HG02759 (cell line): ENCODE results near the gene PVRIG.
"Not testable (repeated sequence)": the region's sequence is repeated elsewhere in the genome, so short reads cannot be mapped to it uniquely, and the experiment has no call there.

Experiments
- ATAC-seq: cut with Tn5 transposase; IDR thresholded peaks from one replicate; pipeline ENCODE4 v1.9.1; 2021; ENCODE audit warnings: mild to moderate bottlenecking, moderate library complexity; ENCODE audit not compliant: unreplicated experiment

PVRIG gene

GRCh38 chr7:100192969-100193368, 26.8 kb upstream of the PVRIG start:
- ATAC-seq: no peak

DNA sequence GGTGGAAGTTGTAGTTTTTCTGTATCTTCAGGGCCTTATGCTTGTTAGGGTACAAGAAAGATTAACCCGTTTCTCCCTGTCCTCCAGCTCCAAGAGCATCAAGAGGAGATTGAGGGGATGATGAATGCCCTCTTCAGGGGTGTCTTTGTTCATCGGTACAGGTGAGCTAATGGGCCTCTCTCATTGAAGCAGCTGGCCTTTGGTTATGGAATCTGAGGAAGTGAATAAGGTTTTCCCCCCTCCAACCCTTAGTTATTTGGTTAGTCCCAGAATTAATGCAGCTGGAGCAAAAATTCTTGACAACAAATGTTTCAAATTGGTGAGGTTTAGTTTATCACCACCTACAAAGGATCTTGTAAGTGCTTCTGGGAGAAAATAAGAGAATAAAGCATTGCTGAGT, 24.5 kb upstream of the PVRIG start:
- no peak for ATAC-seq

DNA sequence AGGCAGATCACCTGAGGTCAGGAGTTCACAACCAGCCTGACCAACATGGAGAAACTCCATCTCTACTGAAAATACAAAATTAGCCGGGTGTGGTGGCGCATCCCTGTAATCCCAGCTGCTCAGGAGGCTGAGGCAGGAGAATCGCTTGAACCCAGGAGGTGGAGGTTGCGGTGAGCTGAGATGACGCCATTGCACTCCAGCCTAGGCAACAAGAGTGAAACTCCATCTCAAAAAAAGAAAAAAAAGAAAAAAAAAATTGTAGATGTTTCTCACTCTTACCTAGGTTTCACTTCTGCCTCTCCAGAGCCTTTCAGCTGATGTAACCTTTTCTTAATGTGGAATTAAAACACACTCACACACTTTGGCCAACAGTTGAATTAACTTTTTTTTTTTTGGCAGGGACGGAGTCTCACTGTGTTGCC, 23.8 kb upstream of the PVRIG start:
- not testable (repeated sequence) for ATAC-seq

- no peak for ATAC-seq
Observed at GRCh38 chr7:100198266-100198665, 21.5 kb upstream of the PVRIG start.

DNA sequence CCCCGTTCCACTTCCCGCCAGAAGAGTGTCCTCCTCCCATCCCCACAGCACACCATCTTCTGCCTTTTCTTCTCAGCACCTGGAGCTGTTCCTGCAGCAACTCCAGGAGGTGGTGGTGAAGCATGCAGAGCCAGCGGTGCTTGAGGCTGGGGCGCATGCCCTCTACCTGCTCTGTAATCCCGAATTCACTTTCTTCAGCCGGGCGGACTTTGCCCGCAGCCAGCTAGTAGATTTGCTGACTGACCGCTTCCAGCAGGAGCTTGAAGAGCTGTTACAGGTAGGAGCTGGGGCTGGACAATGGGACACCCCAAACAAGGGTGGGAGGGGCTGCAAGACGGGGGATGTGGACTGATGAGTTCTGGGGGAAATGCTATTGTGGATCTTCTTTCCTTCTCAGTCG, 19.1 kb upstream of the PVRIG start:
- ATAC-seq: no peak

DNA sequence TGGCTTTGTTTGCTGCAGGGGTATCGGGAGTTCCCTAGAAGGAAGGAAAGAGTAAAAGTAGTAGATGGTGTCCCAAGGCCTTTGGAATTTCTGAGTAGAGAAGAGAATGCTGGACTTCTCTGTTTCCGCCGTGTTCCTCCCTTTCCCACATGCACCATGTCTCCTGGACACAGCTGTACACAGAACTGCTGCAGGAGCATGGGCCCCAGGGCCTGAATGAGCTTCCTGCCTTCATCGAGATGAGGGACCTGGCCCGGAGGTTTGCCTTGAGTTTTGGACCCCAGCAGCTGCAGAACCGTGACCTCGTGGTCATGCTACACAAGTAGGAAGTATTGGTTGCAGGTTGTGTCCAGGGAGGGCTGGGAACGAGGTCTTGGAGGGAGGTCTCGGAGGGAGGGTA, 15.3 kb upstream of the PVRIG start:
- no peak for ATAC-seq

DNA sequence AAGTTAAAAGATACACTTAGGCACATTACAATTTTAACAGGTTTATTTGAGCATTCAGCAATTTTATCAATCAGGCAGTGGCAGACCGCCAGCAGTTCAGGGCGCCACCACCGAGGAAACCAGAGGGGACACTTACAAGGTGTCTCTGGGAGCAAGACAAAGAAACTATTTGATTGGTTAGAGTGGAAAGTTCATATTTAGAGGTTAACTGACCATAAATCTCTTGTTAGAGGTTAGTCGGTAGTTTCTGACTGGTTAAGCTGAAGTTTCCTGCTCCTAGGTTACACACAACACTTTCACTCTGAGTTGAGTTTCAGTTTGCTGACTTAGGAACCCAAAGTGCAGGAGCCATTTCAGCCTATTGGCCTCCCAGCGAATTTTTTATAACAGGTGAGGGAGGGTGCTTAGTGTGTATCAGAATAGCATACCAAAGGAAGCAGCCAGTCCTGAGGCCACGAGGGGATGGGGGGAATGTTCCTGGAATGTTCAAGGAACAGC, 10.8 kb upstream of the PVRIG start:
- ATAC-seq: peak; percentile 74

GRCh38 chr7:100209493-100209892, 10.3 kb upstream of the PVRIG start:
- ATAC-seq: no peak

GRCh38 chr7:100210805-100211204, 8.9 kb upstream of the PVRIG start:
- no peak for ATAC-seq

- peak; percentile 56 for ATAC-seq
Observed at GRCh38 chr7:100211342-100211780, 8.4 kb upstream of the PVRIG start.

- no peak for ATAC-seq
Observed at GRCh38 chr7:100212631-100213286, 7.0 kb upstream of the PVRIG start.

DNA sequence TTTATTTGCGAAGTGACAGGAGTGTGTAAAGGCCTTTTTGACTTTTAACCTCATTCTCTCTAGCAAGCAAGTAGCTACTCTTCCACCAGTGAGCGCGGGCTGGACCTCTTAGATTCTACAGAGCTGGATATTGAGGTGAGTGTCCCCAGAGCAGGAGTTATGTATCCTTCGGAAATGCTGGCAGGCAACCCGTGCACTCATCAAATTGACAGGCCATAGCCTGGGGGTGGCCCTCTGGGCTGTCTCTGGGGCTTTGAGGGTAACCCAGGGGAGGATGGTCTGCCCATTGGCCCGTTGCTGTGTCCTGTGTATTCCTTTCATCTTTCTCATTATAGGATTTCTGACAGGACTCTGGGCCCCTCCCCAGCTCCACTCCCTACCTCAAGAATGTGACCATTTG, 6.1 kb upstream of the PVRIG start:
- no peak for ATAC-seq

GRCh38 chr7:100214356-100214755, 5.4 kb upstream of the PVRIG start:
- ATAC-seq: not testable (repeated sequence)

DNA sequence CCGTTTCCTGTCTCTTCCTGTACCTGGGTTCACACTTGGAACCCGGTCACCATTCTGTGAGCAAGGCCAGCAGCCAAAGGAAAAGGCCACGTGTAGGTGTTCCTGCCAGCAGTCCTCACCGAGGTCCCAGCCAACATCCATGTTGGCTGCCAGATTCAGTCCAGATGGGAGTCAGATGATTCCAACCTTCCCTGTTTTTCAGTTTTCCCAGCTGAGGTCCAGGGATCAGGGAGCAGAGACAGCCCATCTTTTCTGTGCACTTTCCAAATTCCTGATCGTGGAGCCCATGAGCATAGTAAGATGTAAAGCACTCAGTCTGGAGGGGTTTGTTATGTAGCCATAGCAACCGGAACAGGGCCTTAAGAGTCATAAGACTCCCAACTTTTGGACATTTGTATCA, 3.9 kb upstream of the PVRIG start:
- no peak for ATAC-seq

DNA sequence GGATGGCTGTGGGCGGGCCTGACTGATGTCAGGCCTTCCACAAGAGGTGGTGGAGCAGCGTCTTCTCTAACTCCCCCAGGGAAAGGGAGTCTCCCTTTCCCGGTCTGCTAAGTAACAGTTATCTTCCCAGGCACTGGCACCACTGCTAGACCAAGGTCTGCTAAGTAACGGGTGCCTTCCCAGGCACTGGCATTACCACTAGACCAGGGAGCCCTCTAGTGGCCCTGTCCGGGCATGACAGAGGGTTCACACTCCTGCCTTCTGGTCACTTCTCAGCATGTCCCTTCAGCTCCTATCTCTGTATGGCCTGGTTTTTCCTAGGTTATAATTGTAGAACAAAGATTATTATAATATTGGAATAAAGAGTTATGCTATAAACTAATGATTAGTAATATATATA, 1.8 kb upstream of the PVRIG start:
- peak; percentile 14 for ATAC-seq

DNA sequence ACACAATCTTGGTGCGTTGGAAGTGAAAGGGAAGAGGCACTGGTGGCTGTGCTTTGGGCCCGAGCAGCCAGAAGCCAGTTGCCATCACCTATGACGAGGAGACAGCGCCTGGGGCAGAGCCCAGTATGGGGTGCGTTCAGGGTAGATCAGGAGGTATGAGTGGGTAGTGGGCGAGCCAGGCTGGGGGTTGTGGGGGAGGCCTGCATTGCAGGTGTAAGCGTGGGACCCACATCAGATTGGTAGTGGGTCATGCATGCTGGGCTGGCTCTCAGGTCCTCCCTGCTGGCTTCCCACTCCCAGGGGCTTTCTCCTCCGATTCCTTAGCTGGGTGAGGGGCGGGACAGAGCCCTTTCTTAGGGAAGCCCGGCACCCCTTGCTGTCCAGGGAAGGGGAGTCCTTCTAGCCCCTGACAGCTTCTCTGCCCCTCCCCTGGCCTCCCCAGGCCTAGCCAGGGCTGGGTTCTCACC, 445 bp upstream of the PVRIG start:
- ATAC-seq: no peak

DNA sequence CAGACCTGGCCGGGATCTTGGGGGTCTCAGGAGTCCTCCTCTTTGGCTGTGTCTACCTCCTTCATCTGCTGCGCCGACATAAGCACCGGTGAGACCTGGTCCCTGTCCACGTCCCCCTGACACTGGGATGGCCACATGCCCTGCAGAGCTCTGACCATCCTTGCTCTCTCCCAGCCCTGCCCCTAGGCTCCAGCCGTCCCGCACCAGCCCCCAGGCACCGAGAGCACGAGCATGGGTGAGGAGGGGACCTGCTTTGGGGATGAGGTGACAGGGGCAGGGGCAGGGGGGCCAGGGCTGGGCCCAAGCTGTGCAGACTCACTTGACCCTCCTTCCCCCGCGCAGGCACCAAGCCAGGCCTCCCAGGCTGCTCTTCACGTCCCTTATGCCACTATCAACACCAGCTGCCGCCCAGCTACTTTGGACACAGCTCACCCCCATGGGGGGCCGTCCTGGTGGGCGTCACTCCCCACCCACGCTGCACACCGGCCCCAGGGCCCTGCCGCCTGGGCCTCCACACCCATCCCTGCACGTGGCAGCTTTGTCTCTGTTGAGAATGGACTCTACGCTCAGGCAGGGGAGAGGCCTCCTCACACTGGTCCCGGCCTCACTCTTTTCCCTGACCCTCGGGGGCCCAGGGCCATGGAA, 959 bp downstream of the PVRIG start:
- peak; percentile 10 for ATAC-seq

- peak; percentile 58 for ATAC-seq
Observed at GRCh38 chr7:100221231-100221718, 1.5 kb downstream of the PVRIG start.

- no peak for ATAC-seq
Observed at GRCh38 chr7:100221767-100222444, 2.2 kb downstream of the PVRIG start.

DNA sequence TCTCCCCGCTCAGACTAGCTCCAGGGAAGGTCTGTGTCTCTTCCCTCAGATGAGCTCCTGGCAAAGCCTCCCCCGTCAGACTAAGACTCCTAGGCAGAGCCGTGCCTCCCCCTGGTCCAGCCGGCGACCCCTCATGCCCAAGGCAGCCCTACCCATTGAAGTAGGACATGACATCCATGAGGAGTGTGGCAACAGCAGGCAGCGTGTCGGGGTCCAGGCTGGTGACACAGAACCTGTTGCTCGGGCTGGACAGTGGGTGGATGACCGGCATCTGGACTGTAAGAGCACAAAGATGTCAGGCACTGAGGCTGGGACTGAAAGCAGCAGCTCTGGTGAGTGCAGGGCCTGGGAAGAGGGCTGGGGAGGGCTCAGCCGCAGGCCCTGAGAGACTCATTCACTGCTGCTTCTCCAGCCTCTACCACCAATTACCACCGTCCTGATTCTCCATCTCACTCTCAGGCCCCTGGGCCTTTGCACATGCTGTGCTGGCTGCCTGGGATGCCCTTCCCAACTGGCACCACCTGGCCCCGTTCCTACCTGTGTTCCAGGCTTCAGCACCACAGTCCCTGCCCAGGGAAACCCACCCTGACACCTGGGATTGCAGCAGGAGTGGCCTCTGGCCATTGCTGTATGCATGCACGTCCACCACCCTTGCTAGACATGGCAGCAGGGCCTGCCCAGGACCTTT, 2.8 kb downstream of the PVRIG start:
- ATAC-seq: no peak

DNA sequence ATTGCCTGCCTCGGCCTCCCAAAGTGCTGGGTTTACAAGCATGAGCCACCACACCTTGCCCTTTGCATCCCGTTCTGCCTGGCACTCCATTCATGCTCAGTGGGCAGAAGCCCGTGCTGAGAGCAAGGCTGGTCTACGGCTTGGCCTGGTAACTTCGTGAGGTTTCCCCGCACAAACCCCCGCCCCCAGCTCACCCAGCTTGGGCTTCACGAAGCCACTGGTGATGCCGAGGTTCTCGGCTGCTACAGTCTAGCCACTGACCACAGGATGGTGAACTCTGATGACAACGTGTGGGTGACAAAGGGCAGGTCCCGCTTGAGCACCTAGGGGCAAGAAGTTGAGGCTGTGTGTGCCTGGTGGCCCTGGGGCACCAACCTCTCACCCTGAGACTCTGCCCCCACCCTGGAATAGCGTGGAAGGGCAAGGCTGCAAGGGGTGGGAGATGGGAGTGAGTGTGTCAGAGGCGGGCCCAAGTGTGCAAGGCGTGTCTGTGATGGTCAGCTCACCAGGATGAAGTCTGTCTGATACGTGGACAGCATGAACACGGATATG, 3.7 kb downstream of the PVRIG start:
- ATAC-seq: not testable (repeated sequence)
